Mesothelial cell of epicardium (in vitro differentiated cells): ENCODE data around the gene WWOX. TPM values are rescaled to one million over a fixed set of nuclear protein-coding genes. Genes with fewer than 3 reads are reported as not detected.

Experiments used
- DNase-seq, 2 experiments: peaks; one replicate each; pipeline ENCODE4 v3.0.0; 2021; ENCODE audit warnings: low spot score in 2 of 2; ENCODE audit not compliant: unreplicated experiment in 2 of 2
- H3K27ac Mint-ChIP-seq: 2 replicates; pipeline ENCODE4 v1.8.0; 2021; ENCODE audit warnings: mixed read lengths
- H3K27me3 Mint-ChIP-seq: 2 replicates; pipeline ENCODE4 v1.8.0; 2021; ENCODE audit warnings: low read depth, mixed read lengths
- H3K36me3 Mint-ChIP-seq: 2 replicates; pipeline ENCODE4 v1.8.0; 2021; ENCODE audit warnings: mixed read lengths
- H3K4me1 Mint-ChIP-seq: 2 replicates; pipeline ENCODE4 v1.8.0; 2021; ENCODE audit warnings: mixed read lengths
- H3K4me3 Mint-ChIP-seq: 2 replicates; pipeline ENCODE4 v1.8.0; 2021; ENCODE audit warnings: mild to moderate bottlenecking, moderate library complexity, mixed read lengths
- H3K9me3 Mint-ChIP-seq: 2 replicates; pipeline ENCODE4 v1.8.0; 2021; ENCODE audit warnings: mixed read lengths
- CTCF ChIP-seq: fragments of 200-600 bp; sonication (generic); IDR thresholded peaks from one replicate; pipeline ENCODE4 v1.5.0; 2021; ENCODE audit warnings: antibody characterized with exemption; ENCODE audit not compliant: unreplicated experiment
- total RNA-seq: library from RNA; stranded (reverse); gene quantifications from 3 replicates; pipeline ENCODE4 v1.2.1, GENCODE V29; 2021

The WWOX gene
- total RNA-seq, 1 donor from 2014 or later: 29.7 TPM

GRCh38 chr16:78416400-78416799 lies 316.9 kb downstream of the WWOX start:
- H3K4me3 Mint-ChIP-seq: no peak overlapping the region
- H3K27ac Mint-ChIP-seq: no peak overlapping the region
- no peak for DNase-seq
- peaks cover 25% of the 10 kb centered on the region for H3K9me3 Mint-ChIP-seq
- H3K36me3 Mint-ChIP-seq: peaks cover 15% of the 10 kb centered on the region
- H3K4me1 Mint-ChIP-seq: no peaks in the 10 kb centered on the region
- no peaks in the 10 kb centered on the region for H3K27me3 Mint-ChIP-seq
- TF ChIP-seq CTCF: no peak

GRCh38 chr16:78421181-78421708 lies 321.8 kb downstream of the WWOX start:
- Mint-ChIP-seq H3K27ac (no peak overlapping the region), H3K4me3 (no peak overlapping the region), H3K27me3 (no peaks in the 10 kb centered on the region), H3K36me3 (no peaks in the 10 kb centered on the region), H3K9me3 (no peaks in the 10 kb centered on the region), H3K4me1 (peaks cover 7% of the 10 kb centered on the region)
- TF ChIP-seq CTCF: no peak
- no peak for DNase-seq

- H3K4me1 Mint-ChIP-seq: peaks cover 14% of the 10 kb centered on the region
- H3K27ac Mint-ChIP-seq: peak overlapping the region; percentile 11
- H3K27me3 Mint-ChIP-seq: no peaks in the 10 kb centered on the region
- H3K36me3 Mint-ChIP-seq: peaks cover 4% of the 10 kb centered on the region
- H3K4me3 Mint-ChIP-seq: no peak overlapping the region
- H3K9me3 Mint-ChIP-seq: no peaks in the 10 kb centered on the region
- no peak for TF ChIP-seq CTCF
- DNase-seq: no peak
Observed at GRCh38 chr16:78425281-78425680, 325.8 kb downstream of the WWOX start.

- no peak for DNase-seq
- peaks cover 4% of the 10 kb centered on the region for H3K36me3 Mint-ChIP-seq
- TF ChIP-seq CTCF: no peak
- H3K9me3 Mint-ChIP-seq: no peaks in the 10 kb centered on the region
- no peak overlapping the region for H3K27ac Mint-ChIP-seq
- H3K4me3 Mint-ChIP-seq: no peak overlapping the region
- H3K4me1 Mint-ChIP-seq: peaks cover 17% of the 10 kb centered on the region
- H3K27me3 Mint-ChIP-seq: no peaks in the 10 kb centered on the region
Observed at GRCh38 chr16:78425891-78426510, 326.5 kb downstream of the WWOX start.

- no peak overlapping the region for H3K4me3 Mint-ChIP-seq
- no peak for DNase-seq
- peaks cover 13% of the 10 kb centered on the region for H3K36me3 Mint-ChIP-seq
- H3K27ac Mint-ChIP-seq: no peak overlapping the region
- no peaks in the 10 kb centered on the region for H3K9me3 Mint-ChIP-seq
- TF ChIP-seq CTCF: no peak
- H3K4me1 Mint-ChIP-seq: peaks cover 18% of the 10 kb centered on the region
- no peaks in the 10 kb centered on the region for H3K27me3 Mint-ChIP-seq
Observed at GRCh38 chr16:78428193-78428592, 328.7 kb downstream of the WWOX start.

GRCh38 chr16:78430281-78430680 lies 330.8 kb downstream of the WWOX start:
- no peak overlapping the region for H3K27ac Mint-ChIP-seq
- no peak for TF ChIP-seq CTCF
- H3K9me3 Mint-ChIP-seq: no peaks in the 10 kb centered on the region
- peaks cover 18% of the 10 kb centered on the region for H3K4me1 Mint-ChIP-seq
- no peak overlapping the region for H3K4me3 Mint-ChIP-seq
- H3K27me3 Mint-ChIP-seq: no peaks in the 10 kb centered on the region
- peaks cover 15% of the 10 kb centered on the region for H3K36me3 Mint-ChIP-seq
- no peak for DNase-seq
